Stimulated activated naive CD8-positive, alpha-beta T cell treated with anti-CD3 and anti-CD28 coated beads, Interleukin-15, Interleukin-2, amounts not matched to agents 100 U/mL and 50 U/mL, for 24 hours (primary cell): ENCODE data around the gene AK2.

Source experiments
- ATAC-seq: fragments of 150-1000 bp; cut with Tn5 transposase; one replicate; pipeline ENCODE4 v1.10.0; 2021
- DNase-seq: peaks from one replicate; pipeline ENCODE4 v3.0.0; 2021

AK2 gene

GRCh38 chr1:32972814-32973428, 63.8 kb downstream of the AK2 start:
- no peak for ATAC-seq
- DNase-seq: no peak

- no peak for DNase-seq
- no peak for ATAC-seq
Observed at GRCh38 chr1:32971576-32971975, 65.1 kb downstream of the AK2 start.

DNA sequence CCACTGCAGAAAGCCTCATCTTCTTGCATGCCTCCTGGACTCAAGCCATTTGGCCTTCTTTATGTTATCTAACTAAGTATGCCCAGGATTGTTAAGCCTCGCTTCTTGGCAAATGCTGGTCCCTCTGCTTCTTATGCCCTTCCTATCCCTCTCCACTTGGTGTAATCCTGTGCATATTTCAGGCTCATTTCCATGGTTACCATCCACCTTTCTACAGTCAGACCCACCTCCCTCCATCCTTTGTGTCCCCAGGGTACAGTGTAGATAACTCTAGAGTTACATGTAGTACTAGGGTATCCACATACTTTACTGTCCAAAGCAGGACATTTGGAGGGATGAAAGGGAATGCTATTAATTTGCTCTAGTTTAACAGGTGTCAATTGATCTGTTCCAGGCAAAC, 65.5 kb downstream of the AK2 start:
- DNase-seq: no peak
- ATAC-seq: no peak

- ATAC-seq (no peak), DNase-seq (no peak)
Observed at GRCh38 chr1:32969566-32969965, 67.1 kb downstream of the AK2 start.

DNA sequence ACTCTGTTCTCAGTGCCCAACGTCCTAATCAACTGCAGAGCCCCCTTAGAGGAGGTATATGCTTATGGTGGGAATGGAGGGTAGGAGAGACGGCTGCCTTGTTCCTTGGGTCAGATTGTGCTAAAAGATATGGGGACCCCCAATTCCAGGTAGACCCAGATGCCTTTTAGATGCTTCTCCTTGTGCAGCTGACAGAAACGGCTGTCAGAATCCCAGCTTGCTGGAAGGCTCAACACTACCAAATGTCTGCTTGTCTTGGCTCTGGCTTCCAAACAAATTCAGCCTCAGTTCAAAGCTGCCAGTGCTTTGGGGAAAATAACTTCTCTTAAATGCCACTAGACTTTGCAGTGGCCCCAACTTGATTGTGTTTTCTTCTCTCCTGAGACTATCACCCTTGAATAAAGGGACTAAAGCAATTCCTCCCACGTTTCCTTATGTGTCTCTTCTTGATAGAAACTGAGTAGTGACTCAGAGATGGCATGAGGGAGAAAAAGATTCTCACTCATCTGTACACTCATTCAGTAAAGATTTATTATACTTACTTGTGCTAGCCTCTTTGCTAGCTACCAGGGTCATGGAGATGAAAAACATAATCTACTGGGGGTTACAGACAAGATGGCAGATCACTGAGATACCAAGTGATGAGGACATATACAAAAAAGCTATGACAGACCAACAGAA, 68.7 kb downstream of the AK2 start:
- no peak for ATAC-seq
- DNase-seq: no peak

DNA sequence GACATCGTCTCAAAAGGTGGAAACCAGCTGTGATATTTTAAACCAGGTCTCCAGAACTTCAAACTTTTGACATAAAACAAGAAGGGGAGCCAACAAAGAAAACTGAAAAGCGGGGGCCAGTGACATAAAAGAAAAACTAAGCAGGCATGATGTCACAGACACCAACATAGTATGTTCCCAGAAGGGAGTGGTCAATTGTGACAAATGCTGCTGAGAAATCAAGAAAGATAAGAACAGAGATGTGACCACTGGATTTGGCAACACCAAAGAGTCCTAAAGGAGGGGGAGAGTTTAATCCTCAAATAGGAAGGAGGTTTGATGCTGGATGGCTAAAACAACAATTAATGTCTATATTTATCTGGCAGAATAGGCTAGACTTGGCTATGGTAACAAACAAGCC, 69.8 kb downstream of the AK2 start:
- no peak for ATAC-seq
- no peak for DNase-seq

- DNase-seq (no peak), ATAC-seq (no peak)
Observed at GRCh38 chr1:32965251-32965747, 71.4 kb downstream of the AK2 start.

GRCh38 chr1:32964461-32965250, 72.0 kb downstream of the AK2 start, which contains the start of gene RNF19B:
Gene RNF19B, minus strand, starts transcription at chr1:32964809. Its CDS starts 124 bp downstream, at chr1:32964685.
- peak; percentile 98 for ATAC-seq
- DNase-seq: peak; percentile 96

DNA sequence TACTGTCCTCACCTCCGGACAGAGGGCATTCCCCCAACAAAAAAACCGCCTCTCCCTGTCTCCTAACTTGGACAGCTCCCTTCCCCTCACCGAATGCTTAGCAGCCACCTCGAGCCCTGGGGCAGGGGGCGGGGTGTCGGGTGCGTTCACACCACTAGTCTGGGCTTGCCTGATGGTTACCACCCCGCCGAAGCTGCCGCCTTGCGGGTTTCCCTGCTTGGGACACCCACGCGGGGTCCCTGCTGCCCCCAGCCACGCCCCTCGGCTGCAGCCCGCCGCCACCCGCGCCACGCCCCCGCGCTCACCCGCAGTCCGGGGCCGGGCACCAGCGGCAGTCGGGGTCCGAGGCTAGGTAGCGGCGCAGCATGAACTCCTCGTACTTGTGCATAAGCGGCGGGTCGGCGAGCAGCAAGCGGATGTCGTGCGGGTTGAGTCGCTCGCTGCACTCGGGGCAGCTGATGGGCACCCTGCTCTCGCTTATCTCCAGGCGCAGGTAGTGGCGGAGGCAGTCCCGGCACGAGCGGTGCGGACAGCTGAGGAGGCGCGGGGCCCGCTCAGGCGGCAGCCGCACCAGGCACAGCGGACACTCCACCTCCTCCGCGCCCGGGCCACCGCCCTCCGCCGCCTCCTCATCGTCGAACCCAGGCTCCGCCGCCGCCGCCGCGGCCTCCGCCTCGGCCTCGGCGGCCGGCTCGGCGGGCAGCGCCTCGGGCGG, 72.8 kb downstream of the AK2 start:
- DNase-seq (peak; percentile 65), ATAC-seq (peak; percentile 42)

- DNase-seq (no peak), ATAC-seq (no peak)
Observed at GRCh38 chr1:32962248-32962896, 74.3 kb downstream of the AK2 start.

- ATAC-seq: no peak
- no peak for DNase-seq
Observed at GRCh38 chr1:32960819-32961355, 75.8 kb downstream of the AK2 start.

DNA sequence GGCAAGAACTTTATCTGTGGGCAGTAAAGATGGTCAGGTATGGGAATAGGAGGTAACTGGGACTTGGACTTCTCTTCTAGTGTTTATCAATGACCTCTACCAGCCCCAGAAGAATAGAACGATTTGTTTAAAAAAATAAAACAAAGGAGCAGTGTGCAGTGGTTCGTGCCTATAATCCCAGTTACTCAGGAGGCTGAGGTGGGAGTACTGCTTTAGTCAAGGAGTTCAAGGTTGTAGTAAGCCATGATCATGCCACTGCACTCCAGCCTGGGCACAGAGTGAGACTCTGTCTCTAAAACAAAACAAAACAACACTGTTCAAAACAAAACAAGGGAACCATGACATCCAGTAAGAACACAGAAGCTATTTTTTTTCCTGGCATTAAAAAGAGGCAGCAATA, 76.3 kb downstream of the AK2 start:
- no peak for ATAC-seq
- no peak for DNase-seq

GRCh38 chr1:32958827-32959226, 77.9 kb downstream of the AK2 start:
- DNase-seq (no peak), ATAC-seq (no peak)
